OCI-LY1 (cell line): ENCODE measurements around the gene ACAD8.

ENCODE experiments used
- H2AFZ ChIP-seq: fragments of 200-600 bp; sonication (generic), shearing (Covaris generic); 2 replicates; pipeline ENCODE4 v1.6.0; 2014; ENCODE audit warnings: antibody characterized with exemption, mild to moderate bottlenecking, low read length
- H3F3A ChIP-seq: fragments of 200-600 bp; sonication (generic), shearing (Covaris generic); 2 replicates; pipeline ENCODE4 v1.6.0; 2014; ENCODE audit warnings: mild to moderate bottlenecking, antibody characterized with exemption, low read length, moderate library complexity; ENCODE audit not compliant: insufficient read depth
- H3K27ac ChIP-seq: fragments of 200-600 bp; sonication (generic); 2 replicates; pipeline ENCODE4 v1.5.1; 2014; ENCODE audit warnings: low read length, mixed run types, mild to moderate bottlenecking, low read depth; ENCODE audit not compliant: poor library complexity, severe bottlenecking
- H3K27me3 ChIP-seq: fragments of 200-600 bp; sonication (generic); 2 replicates; pipeline ENCODE4 v1.6.0; 2014; ENCODE audit warnings: antibody characterized with exemption, mild to moderate bottlenecking, low read length, moderate library complexity; ENCODE audit not compliant: insufficient read depth
- H3K36me3 ChIP-seq: fragments of 200-600 bp; sonication (generic); 2 replicates; pipeline ENCODE4 v1.6.1; 2014; ENCODE audit warnings: mild to moderate bottlenecking, antibody characterized with exemption, low read length, moderate library complexity, mixed read lengths; ENCODE audit not compliant: insufficient read depth
- H3K4me1 ChIP-seq: fragments of 200-600 bp; sonication (generic); 2 replicates; pipeline ENCODE4 v1.5.1; 2014; ENCODE audit warnings: mild to moderate bottlenecking, low read length, moderate library complexity; ENCODE audit not compliant: insufficient read depth, severe bottlenecking
- H3K4me2 ChIP-seq: fragments of 200-600 bp; sonication (generic), shearing (Covaris generic); 2 replicates; pipeline ENCODE4 v1.6.1; 2014; ENCODE audit warnings: low read length
- H3K4me3 ChIP-seq: fragments of 200-600 bp; sonication (generic); 2 replicates; pipeline ENCODE4 v1.5.1; 2014; ENCODE audit warnings: low read length, low read depth, mild to moderate bottlenecking, mixed read lengths; ENCODE audit not compliant: poor library complexity, severe bottlenecking
- H3K79me2 ChIP-seq: fragments of 200-600 bp; shearing (Covaris generic); 2 replicates; pipeline ENCODE4 v1.6.1; 2016; ENCODE audit warnings: mixed run types, low read length, mixed read lengths; ENCODE audit not compliant: insufficient read depth
- H3K9ac ChIP-seq: fragments of 200-600 bp; sonication (generic), shearing (Covaris generic); 2 replicates; pipeline ENCODE4 v1.6.1; 2014; ENCODE audit warnings: mild to moderate bottlenecking, low read length, mixed read lengths
- H3K9me2 ChIP-seq: fragments of 200-600 bp; sonication (generic), shearing (Covaris generic); 2 replicates; pipeline ENCODE4 v1.6.1; 2014; ENCODE audit warnings: low read depth, mild to moderate bottlenecking, low read length, mixed read lengths
- H3K9me3 ChIP-seq: fragments of 200-600 bp; shearing (Covaris generic); 2 replicates; pipeline ENCODE4 v1.6.1; 2014; ENCODE audit warnings: low read length, mixed read lengths
- H4K20me1 ChIP-seq: fragments of 200-600 bp; sonication (generic), shearing (Covaris generic); 2 replicates; pipeline ENCODE4 v1.6.0; 2016; ENCODE audit warnings: mild to moderate bottlenecking, low read length; ENCODE audit not compliant: insufficient read depth
- CTCF ChIP-seq: fragments of 200-600 bp; sonication (generic), shearing (Covaris generic); IDR thresholded peaks from 2 replicates; pipeline ENCODE4 v1.5.1; 2017; ENCODE audit warnings: mild to moderate bottlenecking, antibody characterized with exemption, low read length, moderate library complexity, mixed read lengths
- EZH2 ChIP-seq: fragments of 200-600 bp; sonication (generic), shearing (Covaris generic); IDR thresholded peaks from 2 replicates; pipeline ENCODE4 v1.8.0; 2017; ENCODE audit warnings: borderline replicate concordance, mixed run types, mild to moderate bottlenecking, antibody characterized with exemption, low read length, moderate library complexity, mixed read lengths

Gene ACAD8

GRCh38 chr11:134289789-134290188 is 36.4 kb downstream of the ACAD8 start:
- no peaks in the 10 kb centered on the region for H3K9me3 ChIP-seq
- H3K4me3 ChIP-seq: no peak overlapping the region
- H3K4me1 ChIP-seq: no peaks in the 10 kb centered on the region
- no peaks in the 10 kb centered on the region for H3K9me2 ChIP-seq
- no peak overlapping the region for H2AFZ ChIP-seq
- TF ChIP-seq CTCF: no peak
- no peak for TF ChIP-seq EZH2
- no peaks in the 10 kb centered on the region for H3F3A ChIP-seq
- no peak overlapping the region for H3K27ac ChIP-seq
- H4K20me1 ChIP-seq: no peaks in the 10 kb centered on the region
- no peaks in the 10 kb centered on the region for H3K27me3 ChIP-seq
- no peak overlapping the region for H3K9ac ChIP-seq
- H3K36me3 ChIP-seq: no peaks in the 10 kb centered on the region
- H3K4me2 ChIP-seq: no peak overlapping the region
- no peaks in the 10 kb centered on the region for H3K79me2 ChIP-seq

GRCh38 chr11:134290646-134291045 is 37.3 kb downstream of the ACAD8 start:
- no peaks in the 10 kb centered on the region for H4K20me1 ChIP-seq
- H3K4me1 ChIP-seq: no peaks in the 10 kb centered on the region
- H3K4me3 ChIP-seq: no peak overlapping the region
- TF ChIP-seq EZH2 (no peak), CTCF (no peak)
- H3K27ac ChIP-seq: no peak overlapping the region
- no peak overlapping the region for H2AFZ ChIP-seq
- H3K36me3 ChIP-seq: no peaks in the 10 kb centered on the region
- H3K4me2 ChIP-seq: no peak overlapping the region
- H3K27me3 ChIP-seq: no peaks in the 10 kb centered on the region
- no peak overlapping the region for H3K9ac ChIP-seq
- no peaks in the 10 kb centered on the region for H3K9me2 ChIP-seq
- H3K79me2 ChIP-seq: no peaks in the 10 kb centered on the region
- H3K9me3 ChIP-seq: no peaks in the 10 kb centered on the region
- H3F3A ChIP-seq: no peaks in the 10 kb centered on the region

GRCh38 chr11:134291196-134291595 is 37.8 kb downstream of the ACAD8 start:
- no peaks in the 10 kb centered on the region for H3K27me3 ChIP-seq

More at GRCh38 chr11:134291196-134291595, 37.8 kb downstream of the ACAD8 start:
- Histone ChIP-seq H3F3A (no peaks in the 10 kb centered on the region), H3K4me2 (no peak overlapping the region), H3K79me2 (no peaks in the 10 kb centered on the region), H4K20me1 (no peaks in the 10 kb centered on the region), H2AFZ (no peak overlapping the region), H3K27ac (no peak overlapping the region), H3K9me2 (no peaks in the 10 kb centered on the region), H3K4me3 (no peak overlapping the region), H3K9ac (no peak overlapping the region), H3K9me3 (no peaks in the 10 kb centered on the region), H3K36me3 (no peaks in the 10 kb centered on the region), H3K4me1 (no peaks in the 10 kb centered on the region)
- TF ChIP-seq EZH2 (no peak), CTCF (no peak)
